Stimulated activated CD8-positive, alpha-beta memory T cell treated with anti-CD3 and anti-CD28 coated beads, Interleukin-4, amount 100 ng/mL, for 24 hours (primary cell): Measurements from ENCODE around the gene PLPPR5.

Experiments used
- DNase-seq: peaks from one replicate; pipeline ENCODE4 v3.0.0-alpha.2; 2020; ENCODE audit warnings: low read depth

PLPPR5 gene

GRCh38 chr1:98969798-98970490 is 34.7 kb downstream of the PLPPR5 start:
- no peak for DNase-seq

- DNase-seq: no peak
Observed at GRCh38 chr1:98967122-98967521, 37.5 kb downstream of the PLPPR5 start.

GRCh38 chr1:98965394-98965793 is 39.3 kb downstream of the PLPPR5 start:
- DNase-seq: no peak

- no peak for DNase-seq
Observed at GRCh38 chr1:98964198-98964597, 40.5 kb downstream of the PLPPR5 start.

GRCh38 chr1:98963064-98963758 is 41.5 kb downstream of the PLPPR5 start:
- DNase-seq: no peak

GRCh38 chr1:98962156-98962555 is 42.5 kb downstream of the PLPPR5 start:
- no peak for DNase-seq

GRCh38 chr1:98949621-98950020 is 55.0 kb downstream of the PLPPR5 start:
- DNase-seq: no peak

GRCh38 chr1:98949166-98949565 is 55.5 kb downstream of the PLPPR5 start:
- no peak for DNase-seq

GRCh38 chr1:98947071-98947470 is 57.6 kb downstream of the PLPPR5 start:
- DNase-seq: no peak

- DNase-seq: no peak
Observed at GRCh38 chr1:98940722-98941079, 64.0 kb downstream of the PLPPR5 start.

GRCh38 chr1:98940069-98940721 is 64.5 kb downstream of the PLPPR5 start:
- no peak for DNase-seq

GRCh38 chr1:98939471-98939870 is 65.2 kb downstream of the PLPPR5 start:
- DNase-seq: no peak

- no peak for DNase-seq
Observed at GRCh38 chr1:98937347-98937746, 67.3 kb downstream of the PLPPR5 start.

GRCh38 chr1:98932184-98932583 is 72.5 kb downstream of the PLPPR5 start:
- DNase-seq: no peak

- DNase-seq: no peak
Observed at GRCh38 chr1:98931128-98931835, 73.4 kb downstream of the PLPPR5 start.

- no peak for DNase-seq
Observed at GRCh38 chr1:98929437-98929836, 75.2 kb downstream of the PLPPR5 start.

GRCh38 chr1:98926597-98926996 is 78.1 kb downstream of the PLPPR5 start:
- no peak for DNase-seq

GRCh38 chr1:98924977-98925376 is 79.7 kb downstream of the PLPPR5 start:
- no peak for DNase-seq

GRCh38 chr1:98923667-98924066 is 81.0 kb downstream of the PLPPR5 start:
- no peak for DNase-seq

GRCh38 chr1:98921817-98922216 is 82.8 kb downstream of the PLPPR5 start:
- DNase-seq: no peak

GRCh38 chr1:98920441-98921110 is 84.1 kb downstream of the PLPPR5 start:
- DNase-seq: no peak

- no peak for DNase-seq
Observed at GRCh38 chr1:98919652-98920051, 85.0 kb downstream of the PLPPR5 start.
